Psoas muscle (tissue), 8 donors: ENCODE results near the gene POMC. TPM values are rescaled to one million over a fixed set of nuclear protein-coding genes. Genes with fewer than 3 reads are reported as not detected.
A peak's percentile ranks its signal among the peaks of the same experiment; 100 is the strongest.
"Not testable (repeated sequence)": the region's sequence is repeated elsewhere in the genome, so short reads cannot be mapped to it uniquely, and the experiment has no call there.

Source experiments
- ATAC-seq, 4 donors: fragments of 200-7000 bp; cut with Tn5 transposase; one replicate each; pipeline ENCODE4 v1.9.1; 2020; ENCODE audit warnings: moderate library complexity in 3 of 4, mild to moderate bottlenecking in 2 of 4
- DNase-seq, 2 donors: peaks; one replicate each; pipeline ENCODE4 v3.0.0-alpha.2; 2020
- H3K27ac ChIP-seq: fragments of 200-600 bp; one replicate; pipeline ENCODE4 v1.8.0; 2022
- H3K27me3 ChIP-seq, 3 donors: fragments of 200-600 bp in 1 of 3; one replicate each; pipeline versions ENCODE4 v1.6.1 to v1.8.0; 2013 to 2022; ENCODE audit warnings: low read length in 2 of 3, mild to moderate bottlenecking in 2 of 3, moderate library complexity in 1 of 3; ENCODE audit not compliant: insufficient read depth in 3 of 3
- H3K36me3 ChIP-seq, 2 donors: fragments of 200-600 bp in 1 of 2; one replicate each; pipeline versions ENCODE4 v1.6.1 to v1.8.0; 2013 to 2022; ENCODE audit warnings: low read depth in 1 of 2, mild to moderate bottlenecking in 1 of 2, moderate library complexity in 1 of 2; ENCODE audit not compliant: insufficient read depth in 1 of 2
- H3K4me1 ChIP-seq: fragments of 200-600 bp; one replicate; pipeline ENCODE4 v1.8.0; 2022
- H3K4me3 ChIP-seq: fragments of 200-600 bp; one replicate; pipeline ENCODE4 v1.8.0; 2022; ENCODE audit warnings: mild to moderate bottlenecking
- H3K9me3 ChIP-seq: fragments of 200-600 bp; one replicate; pipeline ENCODE4 v1.8.0; 2022
- WGBS, 3 donors: extraction: QIAGEN DNeasy Blood & Tissue Kit; methylation state at CpG; one replicate each; pipeline versions ENCODE4 v1.1.6 to v1.1.7; 2013; 5-methylcytosine and 5-hydroxymethylcytosine counted together
- intact Hi-C, 2 donors: fragments of 100-400 bp; cut with DNase I; formaldehyde crosslinking; loops; one replicate each; pipeline versions ENCODE4 v1.11.0 to v1.14.2; 2022
- polyA plus RNA-seq, 3 donors: library from polyadenylated mRNA; stranded (reverse); fragments of 200-250 nt; gene quantifications; one replicate each; pipeline ENCODE4 v1.2.3, GENCODE V29; 2013
- total RNA-seq, 4 donors: library from RNA; stranded (reverse); fragmentation: NEBNext Ultra II Directional in 2 of 4; extraction: Animal tissue kit (Norgen Biotek cat#: 25700) in 2 of 4; gene quantifications; one replicate each; pipeline versions ENCODE4 v1.2.1 to v1.2.4, GENCODE V29; 2021 to 2023
- TF ChIP-seq, protein P1 (sequence below): fragments of 200-600 bp; IDR thresholded peaks from one replicate; pipeline ENCODE4 v1.8.0; 2022; ENCODE audit warnings: antibody characterized with exemption
- donor health status: healthy with polysubstance abuse.
- donor health status: DM: no; HTN: no; CAD: no; lungs with moderate emphysema.
- donor health status: Bipolar disorder and iron deficiency.
- donor health status: healthy.
- donor health status: DM: yes; HTN: yes; CAD: no.
- donor health status: DM: no; HTN: no; CAD: no.
- donor health status: DM: no; HTN: no; CAD: no.
- donor health status: DM: yes; HTN: yes; CAD: no.

Gene POMC
- total and polyA plus RNA-seq, 7 donors, result 1.8 to 15.2 (median 3.3) TPM

DNA sequence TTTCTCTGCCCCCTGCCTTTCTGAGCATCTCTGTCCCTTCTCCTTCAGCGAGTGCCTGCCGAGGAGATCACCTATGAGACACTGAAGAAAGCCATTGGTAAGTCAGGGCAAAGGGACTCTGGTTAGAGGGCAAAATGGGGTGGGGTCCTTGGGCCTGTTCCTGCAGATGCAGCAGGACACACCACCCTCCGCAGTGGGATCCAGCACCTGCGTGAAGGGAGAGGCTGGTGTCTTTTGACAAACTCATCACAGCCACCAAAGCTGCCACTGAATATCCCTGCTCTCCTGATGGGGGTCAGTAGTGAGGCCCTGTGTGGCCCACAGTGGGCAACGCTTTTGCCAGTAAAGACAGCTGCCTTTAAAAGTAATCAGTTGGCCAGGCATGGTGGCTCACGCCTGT, 18.7 kb downstream of the POMC start:
- peaks cover 0 to 20% of the 10 kb centered on the region in 2 donors for H3K36me3 ChIP-seq
- ATAC-seq (no peak), DNase-seq (peak in 1 of 2 donors; percentile 14)
- H3K9me3 ChIP-seq, result no peaks in the 10 kb centered on the region
- peaks cover 7% of the 10 kb centered on the region for H3K4me1 ChIP-seq
- H3K27me3 ChIP-seq, result no peaks in the 10 kb centered on the region
- TF ChIP-seq, protein P1, sequence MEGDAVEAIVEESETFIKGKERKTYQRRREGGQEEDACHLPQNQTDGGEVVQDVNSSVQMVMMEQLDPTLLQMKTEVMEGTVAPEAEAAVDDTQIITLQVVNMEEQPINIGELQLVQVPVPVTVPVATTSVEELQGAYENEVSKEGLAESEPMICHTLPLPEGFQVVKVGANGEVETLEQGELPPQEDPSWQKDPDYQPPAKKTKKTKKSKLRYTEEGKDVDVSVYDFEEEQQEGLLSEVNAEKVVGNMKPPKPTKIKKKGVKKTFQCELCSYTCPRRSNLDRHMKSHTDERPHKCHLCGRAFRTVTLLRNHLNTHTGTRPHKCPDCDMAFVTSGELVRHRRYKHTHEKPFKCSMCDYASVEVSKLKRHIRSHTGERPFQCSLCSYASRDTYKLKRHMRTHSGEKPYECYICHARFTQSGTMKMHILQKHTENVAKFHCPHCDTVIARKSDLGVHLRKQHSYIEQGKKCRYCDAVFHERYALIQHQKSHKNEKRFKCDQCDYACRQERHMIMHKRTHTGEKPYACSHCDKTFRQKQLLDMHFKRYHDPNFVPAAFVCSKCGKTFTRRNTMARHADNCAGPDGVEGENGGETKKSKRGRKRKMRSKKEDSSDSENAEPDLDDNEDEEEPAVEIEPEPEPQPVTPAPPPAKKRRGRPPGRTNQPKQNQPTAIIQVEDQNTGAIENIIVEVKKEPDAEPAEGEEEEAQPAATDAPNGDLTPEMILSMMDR, result no peak
- WGBS, 3 donors, result 89 to 95% (median 89%) methylated on average over 6 of the region's 6 CpGs
- intact Hi-C loops, result no loop called here
- H3K4me3 ChIP-seq, result no peak overlapping the region
- no peak overlapping the region for H3K27ac ChIP-seq

DNA sequence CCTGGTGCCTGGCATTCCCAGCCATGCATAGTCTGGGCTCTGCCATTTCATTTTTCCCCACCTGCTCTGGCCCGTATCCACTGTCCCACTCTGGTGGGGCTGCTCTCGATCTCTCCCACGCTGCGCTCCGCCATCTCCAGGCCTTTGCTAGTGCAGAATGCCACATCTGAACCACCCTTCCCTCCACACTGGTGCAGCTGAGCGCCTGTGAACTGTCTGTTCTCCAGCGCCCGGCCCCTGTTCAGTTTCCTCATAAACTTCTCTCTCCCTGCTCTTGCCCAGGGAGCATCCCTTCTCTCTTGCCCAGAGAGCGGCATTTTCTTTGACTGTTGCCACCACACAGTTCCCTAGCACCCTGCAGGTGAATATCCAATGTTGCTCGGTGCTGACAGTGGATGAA, 21.5 kb downstream of the POMC start:
- no peak overlapping the region for H3K4me3 ChIP-seq
- no peak for ATAC-seq
- H3K36me3 ChIP-seq, result peaks cover 0 to 26% of the 10 kb centered on the region in 2 donors

DNA sequence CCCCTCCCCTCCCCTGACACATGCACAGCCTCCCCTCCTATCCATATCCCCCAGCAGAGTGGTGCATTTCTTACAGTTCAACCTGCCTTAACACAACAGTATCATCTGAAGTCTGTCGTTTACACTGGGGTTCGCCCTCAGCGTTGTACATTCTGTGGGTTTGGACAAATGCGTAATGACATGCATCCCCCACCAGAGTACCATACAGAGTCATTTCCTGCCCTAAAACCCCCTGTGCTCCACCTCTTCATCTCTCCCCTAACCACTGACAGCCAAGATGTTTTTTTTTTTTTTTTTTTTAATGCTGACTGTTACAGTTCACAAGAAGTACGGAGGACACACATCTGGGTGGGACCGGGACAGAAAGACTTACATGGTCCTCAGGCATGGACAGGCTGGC, 22.6 kb downstream of the POMC start:
- H3K4me3 ChIP-seq, result no peak overlapping the region
- H3K4me1 ChIP-seq, result no peaks in the 10 kb centered on the region
- ATAC-seq, result no peak
- H3K36me3 ChIP-seq, result peaks cover 0 to 26% of the 10 kb centered on the region in 2 donors
- H3K27me3 ChIP-seq, result no peaks in the 10 kb centered on the region
- DNase-seq, result no peak
- intact Hi-C loops, result no loop called here
- H3K9me3 ChIP-seq, result no peaks in the 10 kb centered on the region
- WGBS, 3 donors, result 76 to 90% (median 86%) methylated on average over 6 of the region's 6 CpGs
- TF ChIP-seq, protein P1, result no peak
- no peak overlapping the region for H3K27ac ChIP-seq

More for the DNA sequence above, 21.5 kb downstream of the POMC start:
- no peak overlapping the region for H3K27ac ChIP-seq
- H3K9me3 ChIP-seq, result no peaks in the 10 kb centered on the region
- TF ChIP-seq, protein P1, result no peak
- H3K4me1 ChIP-seq, result no peaks in the 10 kb centered on the region
- 94 to 95% (median 95%) methylated on average over 10 of the region's 10 CpGs for WGBS, 3 donors
- DNase-seq, result peak in 1 of 2 donors; percentile 21
- H3K27me3 ChIP-seq, result no peaks in the 10 kb centered on the region
- intact Hi-C loops, result no loop called here

DNA sequence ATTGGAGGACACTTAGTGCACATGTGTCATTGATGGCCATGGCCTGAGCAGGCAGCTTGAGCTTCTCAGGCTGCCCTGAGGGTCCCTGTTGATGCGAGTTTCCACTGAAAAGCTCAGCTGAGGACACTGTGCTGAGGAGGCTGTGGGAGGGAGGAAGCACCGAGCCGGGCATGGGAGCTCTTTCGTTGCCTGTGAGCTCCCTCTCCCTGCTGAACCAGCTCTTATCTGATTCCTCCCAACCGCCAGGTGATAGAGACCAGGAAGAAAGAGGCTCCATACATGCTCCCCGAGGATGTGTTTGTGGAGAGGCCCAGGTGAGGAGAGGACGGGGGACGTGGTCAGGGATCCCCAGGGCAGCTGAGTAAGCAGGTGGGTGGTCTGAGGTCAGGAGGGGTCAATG, 27.3 kb downstream of the POMC start:
- H3K4me3 ChIP-seq, result no peak overlapping the region
- ATAC-seq (no peak), DNase-seq (no peak)
- intact Hi-C loops, result no loop called here
- H3K27me3 ChIP-seq, result no peaks in the 10 kb centered on the region
- H3K9me3 ChIP-seq, result no peaks in the 10 kb centered on the region
- WGBS, 3 donors, result 84 to 89% (median 86%) methylated on average over 8 of the region's 8 CpGs
- H3K27ac ChIP-seq, result no peak overlapping the region
- peaks cover 0 to 22% of the 10 kb centered on the region in 2 donors for H3K36me3 ChIP-seq
- TF ChIP-seq, protein P1, result no peak
- no peaks in the 10 kb centered on the region for H3K4me1 ChIP-seq

DNA sequence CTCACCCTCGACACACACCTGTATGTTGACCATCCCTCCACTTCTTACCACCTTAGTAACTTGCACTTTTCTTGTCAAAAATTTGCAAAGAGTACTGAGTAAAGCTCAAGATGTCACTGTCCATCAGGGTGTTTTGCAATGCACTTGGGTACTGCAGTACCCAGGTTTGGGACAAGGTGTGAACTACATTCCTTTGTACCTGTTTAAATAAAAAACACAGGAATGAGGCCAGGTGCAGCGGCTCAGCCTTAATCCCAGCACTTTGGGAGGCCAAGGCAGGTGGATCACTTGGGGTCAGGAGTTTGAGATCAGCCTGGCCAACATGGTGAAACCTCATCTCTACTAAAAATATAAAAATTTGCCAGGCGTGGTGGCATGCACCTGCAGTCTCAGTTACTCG, 27.8 kb downstream of the POMC start:
- H3K27ac ChIP-seq, H3K27me3 ChIP-seq, H3K4me3 ChIP-seq, ATAC-seq, H3K9me3 ChIP-seq, intact Hi-C loops, DNase-seq, H3K4me1 ChIP-seq: not testable (repeated sequence)
- 88 to 94% (median 89%) methylated on average over 4 of the region's 4 CpGs for WGBS, 3 donors
- peaks cover 0 to 26% of the 10 kb centered on the region in 2 donors for H3K36me3 ChIP-seq
